Keratinocyte (primary cell): ENCODE measurements around the gene MORC4. TPM values are rescaled to one million over a fixed set of nuclear protein-coding genes. Genes with fewer than 3 reads are reported as not detected.

ENCODE experiments used
- DNase-seq: peaks from one replicate; pipeline ENCODE4 v3.0.0-alpha.2; 2011; ENCODE audit warnings: low read depth, missing footprints, low spot score
- FAIRE-seq: peaks from 2 replicates; lab custom pipeline; 2011; peaks lifted over from hg19 to GRCh38; lab: Jason Lieb, UNC
- H2AFZ ChIP-seq: 2 replicates; pipeline ENCODE4 v1.6.0; 2012; ENCODE audit warnings: low read length, control low read depth, inconsistent platforms; ENCODE audit not compliant: control insufficient read depth
- H3K27ac ChIP-seq: 2 replicates; pipeline ENCODE4 v1.5.1; 2011; ENCODE audit warnings: low read length; ENCODE audit not compliant: control insufficient read depth, insufficient read depth
- H3K27me3 ChIP-seq: 3 replicates; pipeline ENCODE4 v1.6.0; 2011; ENCODE audit warnings: low read length; ENCODE audit not compliant: control insufficient read depth, insufficient read depth; ENCODE audit errors: extremely low read depth
- H3K36me3 ChIP-seq, 2 experiments: 2 replicates in 1 of 2; 3 replicates in 1 of 2; pipeline ENCODE4 v1.5.1; 2011; ENCODE audit warnings: low read length in 2 of 2, mild to moderate bottlenecking in 1 of 2; ENCODE audit not compliant: control insufficient read depth in 2 of 2, insufficient read depth in 2 of 2; ENCODE audit errors: extremely low read depth in 1 of 2
- H3K4me1 ChIP-seq: 3 replicates; pipeline ENCODE4 v1.5.1; 2011; ENCODE audit warnings: low read length; ENCODE audit not compliant: control insufficient read depth, insufficient read depth; ENCODE audit errors: extremely low read depth
- H3K4me2 ChIP-seq: 3 replicates; pipeline ENCODE4 v1.6.0; 2011; ENCODE audit warnings: low read depth, low read length; ENCODE audit not compliant: control insufficient read depth, insufficient read depth; ENCODE audit errors: extremely low read depth
- H3K4me3 ChIP-seq, 3 experiments: fragments of 200-600 bp in 1 of 3; sonication (generic) in 1 of 3; 2 replicates in 2 of 3; 3 replicates in 1 of 3; pipeline ENCODE4 v1.5.1; 2011 to 2016; ENCODE audit warnings: low read length in 3 of 3, mild to moderate bottlenecking in 3 of 3, control low read depth in 2 of 3, inconsistent platforms in 1 of 3, low read depth in 1 of 3, mixed read lengths in 1 of 3, mixed run types in 1 of 3, moderate library complexity in 1 of 3; ENCODE audit not compliant: control insufficient read depth in 2 of 3, insufficient read depth in 2 of 3; ENCODE audit errors: extremely low read depth in 1 of 3
- H3K79me2 ChIP-seq: 2 replicates; pipeline ENCODE4 v1.6.0; 2012; ENCODE audit warnings: low read length; ENCODE audit not compliant: control insufficient read depth, insufficient read depth
- H3K9ac ChIP-seq: 3 replicates; pipeline ENCODE4 v1.6.0; 2011; ENCODE audit warnings: low read length; ENCODE audit not compliant: control insufficient read depth, insufficient read depth; ENCODE audit errors: extremely low read depth
- H3K9me1 ChIP-seq: 3 replicates; pipeline ENCODE4 v1.6.0; 2011; ENCODE audit warnings: low read length; ENCODE audit not compliant: control insufficient read depth, insufficient read depth; ENCODE audit errors: extremely low read depth
- H3K9me3 ChIP-seq: 2 replicates; pipeline ENCODE4 v1.5.1; 2012; ENCODE audit warnings: low read depth, low read length; ENCODE audit not compliant: control insufficient read depth
- H4K20me1 ChIP-seq: 3 replicates; pipeline ENCODE4 v1.6.0; 2011; ENCODE audit warnings: low read length; ENCODE audit not compliant: control insufficient read depth, insufficient read depth; ENCODE audit errors: extremely low read depth
- CTCF ChIP-seq, 3 experiments: IDR thresholded peaks in 1 of 3; conservative IDR thresholded peaks in 1 of 3; optimal IDR thresholded peaks in 1 of 3; 2 replicates in 2 of 3; 3 replicates in 1 of 3; pipeline versions ENCODE3 to v1.5.1; 2011; ENCODE audit warnings: low read length in 3 of 3, mild to moderate bottlenecking in 3 of 3, moderate library complexity in 2 of 3, control low read depth in 1 of 3, inconsistent platforms in 1 of 3; ENCODE audit not compliant: insufficient read depth in 2 of 3; ENCODE audit errors: extremely low read depth in 1 of 3
- EZH2 ChIP-seq: IDR thresholded peaks from one replicate; pipeline ENCODE4 v1.6.1; 2012; ENCODE audit warnings: inconsistent platforms, mild to moderate bottlenecking, low read length, moderate library complexity
- dilution Hi-C: fragments of 300-500 bp; cut with MboI; formaldehyde crosslinking; loops from one replicate; pipeline ENCODE4 v1.7.0; 2020; ENCODE audit warnings: low sequenced_read_pairs; ENCODE audit not compliant: extremely low pct_ligation_motif_present
- polyA plus RNA-seq, 5 experiments: library from polyadenylated mRNA; depleted of rRNA in 3 of 5; stranded (reverse) in 3 of 5; stranded (forward) in 1 of 5; unstranded in 1 of 5; fragments of >200 nt; gene quantifications; 1 replicate in 1 of 5; 2 replicates in 3 of 5; 3 replicates in 1 of 5; pipeline versions ENCODE4 v1.2.1 to v1.2.3, GENCODE V29; 2011 to 2012; ENCODE audit warnings: missing spikeins in 2 of 5, low read depth in 1 of 5, low replicate concordance in 1 of 5

Gene MORC4
- polyA plus RNA-seq, 1 donor (not counting 4 experiments of a cell fraction or from before 2014, with no cell fraction given), result 21.0 TPM

- DNase-seq, result no peak
- no peaks in the 10 kb centered on the region for H3K9me1 ChIP-seq
- H3K9ac ChIP-seq, result no peak overlapping the region
- no peaks in the 10 kb centered on the region for H3K36me3 ChIP-seq
- no peaks in the 10 kb centered on the region for H3K4me1 ChIP-seq
- dilution Hi-C loops, result no loop called here
- H3K27ac ChIP-seq, result no peak overlapping the region
- no peaks in the 10 kb centered on the region for H4K20me1 ChIP-seq
- no peak overlapping the region for H3K4me3 ChIP-seq
- H3K27me3 ChIP-seq, result peaks cover 5% of the 10 kb centered on the region
- no peak overlapping the region for H3K4me2 ChIP-seq
- H2AFZ ChIP-seq, result no peak overlapping the region
- no peaks in the 10 kb centered on the region for H3K9me3 ChIP-seq
- no peak for FAIRE-seq
- TF ChIP-seq EZH2 (no peak), CTCF (optimal IDR thresholded peaks at IDR 0.05 in 1 of 3, IDR thresholded peaks at IDR 0.05 in 1 of 3, conservative IDR thresholded peaks at IDR 0.05 in 1 of 3; ENCODE audit: extremely low read depth in 1 of 3, insufficient read depth in 2 of 3, low read length in 3 of 3) (no peak)
- H3K79me2 ChIP-seq, result no peaks in the 10 kb centered on the region
These were observed 67.5 kb downstream of the MORC4 start for GRCh38 chrX:106932492-106932923.

GRCh38 chrX:106931831-106932491, 68.1 kb downstream of the MORC4 start:
- H3K9me1 ChIP-seq, result no peaks in the 10 kb centered on the region
- H3K27me3 ChIP-seq, result peaks cover 5% of the 10 kb centered on the region
- H4K20me1 ChIP-seq, result no peaks in the 10 kb centered on the region
- no peak for DNase-seq
- no peaks in the 10 kb centered on the region for H3K4me1 ChIP-seq
- H3K79me2 ChIP-seq, result no peaks in the 10 kb centered on the region
- H3K9me3 ChIP-seq, result no peaks in the 10 kb centered on the region
- H3K27ac ChIP-seq, result no peak overlapping the region
- no peak overlapping the region for H2AFZ ChIP-seq
- H3K9ac ChIP-seq, result no peak overlapping the region
- no peak overlapping the region for H3K4me2 ChIP-seq
- no peak for FAIRE-seq
- TF ChIP-seq EZH2 (no peak), CTCF (optimal IDR thresholded peaks at IDR 0.05 in 1 of 3, IDR thresholded peaks at IDR 0.05 in 1 of 3, conservative IDR thresholded peaks at IDR 0.05 in 1 of 3; ENCODE audit: extremely low read depth in 1 of 3, insufficient read depth in 2 of 3, low read length in 3 of 3) (no peak)
- dilution Hi-C loops, result no loop called here
- H3K4me3 ChIP-seq, result no peak overlapping the region
- H3K36me3 ChIP-seq, result no peaks in the 10 kb centered on the region
